HepG2 (cell line): ENCODE data around the gene WNT5B. TPM values are rescaled to one million over a fixed set of nuclear protein-coding genes. Genes with fewer than 3 reads are reported as not detected.

ENCODE experiments used
- CC2D1A ChIP-seq: sonication (generic); formaldehyde crosslinking; IDR thresholded peaks from 2 replicates; pipeline ENCODE4 v1.8.1; 2023; ENCODE audit warnings: mild to moderate bottlenecking, missing genetic modification reagents
- GABPB1 ChIP-seq: IDR thresholded peaks from 2 replicates; pipeline ENCODE4 v1.6.1; 2016; ENCODE audit warnings: mild to moderate bottlenecking, missing genetic modification reagents, moderate library complexity, missing compliant biosample characterization
- MTF1 ChIP-seq: sonication (generic); formaldehyde crosslinking; IDR thresholded peaks from 2 replicates; pipeline ENCODE4 v1.5.0; 2020; ENCODE audit warnings: missing genetic modification reagents
- MYC ChIP-seq: sonication (generic); formaldehyde crosslinking; IDR thresholded peaks from 2 replicates; pipeline ENCODE4 v1.9.0; 2021; ENCODE audit warnings: missing genetic modification reagents, borderline replicate concordance
- NCOA5 ChIP-seq: sonication (generic); formaldehyde crosslinking; IDR thresholded peaks from 2 replicates; pipeline ENCODE4 v1.4.0; 2020; ENCODE audit warnings: missing genetic modification reagents
- RARA ChIP-seq: IDR thresholded peaks from 2 replicates; pipeline ENCODE4 v1.6.1; 2016; ENCODE audit warnings: missing genetic modification reagents, missing compliant biosample characterization
- ZFP91 ChIP-seq: sonication (generic); formaldehyde crosslinking; IDR thresholded peaks from 2 replicates; pipeline ENCODE4 v1.9.0; 2022; ENCODE audit warnings: missing genetic modification reagents, mild to moderate bottlenecking, borderline replicate concordance
- ZNF713 ChIP-seq: sonication (generic); formaldehyde crosslinking; IDR thresholded peaks from 2 replicates; pipeline ENCODE4 v1.4.0; 2020; ENCODE audit warnings: mild to moderate bottlenecking, missing genetic modification reagents
- ZSCAN30 ChIP-seq: sonication (generic); formaldehyde crosslinking; IDR thresholded peaks from 2 replicates; pipeline ENCODE4 v1.5.0; 2020; ENCODE audit warnings: mild to moderate bottlenecking, missing genetic modification reagents
- polyA plus RNA-seq, 8 experiments: library from polyadenylated mRNA; depleted of rRNA in 3 of 8; stranded (reverse) in 7 of 8; unstranded in 1 of 8; fragments of >200 nt; fragmentation: Illumina TruSeq in 4 of 8; extraction: Trizol in 4 of 8; gene quantifications; 2 replicates each; pipeline versions ENCODE4 v1.2.1 to v1.2.3, GENCODE V29; 2011 to 2016; ENCODE audit warnings: low read depth in 4 of 8, missing spikeins in 1 of 8, mixed read lengths in 1 of 8; ENCODE audit not compliant: insufficient read depth in 1 of 8
- total RNA-seq, 5 experiments: library from RNA; depleted of rRNA; stranded (reverse); fragments of >200 nt; fragmentation: Illumina TruSeq; extraction: Trizol; gene quantifications; 2 replicates each; pipeline ENCODE4 v1.2.3, GENCODE V29; 2016; ENCODE audit warnings: low read depth in 1 of 5
- TF ChIP-seq, protein P1 (sequence below): sonication (generic); formaldehyde crosslinking; IDR thresholded peaks from 2 replicates; pipeline ENCODE4 v1.5.0; 2020; ENCODE audit warnings: mild to moderate bottlenecking, missing genetic modification reagents
- TF ChIP-seq, protein P2 (sequence below): sonication (generic); formaldehyde crosslinking; IDR thresholded peaks from 2 replicates; pipeline ENCODE4 v1.5.1; 2020; ENCODE audit warnings: mild to moderate bottlenecking, missing genetic modification reagents, moderate library complexity
- TF ChIP-seq, protein P3 (sequence below): sonication (generic); formaldehyde crosslinking; conservative IDR thresholded peaks from 2 replicates; pipeline ENCODE4 v1.8.0; 2022; ENCODE audit warnings: mild to moderate bottlenecking, moderate library complexity, missing genetic modification reagents
- TF ChIP-seq, protein P4 (sequence below): sonication (generic); formaldehyde crosslinking; IDR thresholded peaks from 2 replicates; pipeline ENCODE4 v1.4.0; 2020; ENCODE audit warnings: missing genetic modification reagents, borderline replicate concordance
- TF ChIP-seq, protein P5 (sequence below): sonication (generic); formaldehyde crosslinking; IDR thresholded peaks from 2 replicates; pipeline ENCODE4 v1.9.0; 2022; ENCODE audit warnings: low read depth, missing genetic modification reagents

The WNT5B gene
- total and polyA plus RNA-seq, 2 of the 13 experiments (the other 11 are each of a cell fraction or from before 2014, with no cell fraction given), result 0.04 TPM; not detected in 1

DNA sequence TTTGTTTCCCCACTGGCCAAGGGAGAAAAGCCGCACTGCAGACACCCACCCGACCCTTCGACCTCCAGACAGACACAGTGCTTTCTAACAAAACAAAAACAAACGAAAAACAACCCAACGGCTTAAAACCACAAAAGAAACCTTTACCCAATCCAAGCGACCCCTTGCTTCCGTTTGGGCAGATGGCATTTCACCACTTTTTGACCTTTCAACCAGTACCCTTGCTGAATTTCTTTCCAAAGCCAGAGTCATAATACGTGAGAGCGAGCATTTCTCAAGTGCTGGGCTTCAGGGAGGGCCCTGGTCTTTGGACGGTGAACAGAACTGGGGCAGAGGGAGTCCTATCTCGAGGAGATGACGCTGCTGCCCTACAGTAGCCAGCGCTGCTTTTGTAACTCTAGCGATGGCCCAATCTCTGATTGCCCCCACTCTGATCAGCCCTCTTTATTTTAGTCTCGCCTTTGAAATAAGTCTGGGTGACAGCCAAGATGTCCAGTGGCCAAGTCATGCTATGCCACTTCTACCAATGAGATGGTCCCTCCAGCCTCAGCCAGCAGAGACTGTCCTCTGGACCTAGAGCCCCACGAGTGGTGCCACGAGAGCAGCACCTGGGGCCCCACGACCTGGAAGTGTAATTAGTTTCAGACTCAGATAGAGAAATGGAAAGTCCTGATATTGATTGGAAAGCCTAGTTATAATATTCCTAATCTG lies 40.0 kb downstream of the WNT5B start (continued):
- TF ChIP-seq, protein P1, sequence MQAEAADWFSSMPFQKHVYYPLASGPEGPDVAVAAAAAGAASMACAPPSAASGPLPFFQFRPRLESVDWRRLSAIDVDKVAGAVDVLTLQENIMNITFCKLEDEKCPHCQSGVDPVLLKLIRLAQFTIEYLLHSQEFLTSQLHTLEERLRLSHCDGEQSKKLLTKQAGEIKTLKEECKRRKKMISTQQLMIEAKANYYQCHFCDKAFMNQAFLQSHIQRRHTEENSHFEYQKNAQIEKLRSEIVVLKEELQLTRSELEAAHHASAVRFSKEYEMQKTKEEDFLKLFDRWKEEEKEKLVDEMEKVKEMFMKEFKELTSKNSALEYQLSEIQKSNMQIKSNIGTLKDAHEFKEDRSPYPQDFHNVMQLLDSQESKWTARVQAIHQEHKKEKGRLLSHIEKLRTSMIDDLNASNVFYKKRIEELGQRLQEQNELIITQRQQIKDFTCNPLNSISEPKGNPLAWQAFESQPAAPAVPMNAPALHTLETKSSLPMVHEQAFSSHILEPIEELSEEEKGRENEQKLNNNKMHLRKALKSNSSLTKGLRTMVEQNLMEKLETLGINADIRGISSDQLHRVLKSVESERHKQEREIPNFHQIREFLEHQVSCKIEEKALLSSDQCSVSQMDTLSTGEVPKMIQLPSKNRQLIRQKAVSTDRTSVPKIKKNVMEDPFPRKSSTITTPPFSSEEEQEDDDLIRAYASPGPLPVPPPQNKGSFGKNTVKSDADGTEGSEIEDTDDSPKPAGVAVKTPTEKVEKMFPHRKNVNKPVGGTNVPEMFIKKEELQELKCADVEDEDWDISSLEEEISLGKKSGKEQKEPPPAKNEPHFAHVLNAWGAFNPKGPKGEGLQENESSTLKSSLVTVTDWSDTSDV (CRISPR knock-in tag), result no peak
- TF ChIP-seq ZFP91 (CRISPR knock-in tag) (peak; percentile 45; the same call in 1 of the 2 replicates), ZSCAN30 (0 out of 2 replicates have a peak, but pooled peaks have one; percentile 44), MTF1 (CRISPR knock-in tag) (no peak), NCOA5 (CRISPR knock-in tag) (no peak), CC2D1A (no peak), GABPB1 (CRISPR knock-in tag) (peak; percentile 48), MYC (CRISPR knock-in tag) (peak; percentile 58; the same call in 1 of the 2 replicates), RARA (CRISPR knock-in tag) (peak; percentile 100), ZNF713 (CRISPR knock-in tag) (no peak)
- TF ChIP-seq, protein P2, sequence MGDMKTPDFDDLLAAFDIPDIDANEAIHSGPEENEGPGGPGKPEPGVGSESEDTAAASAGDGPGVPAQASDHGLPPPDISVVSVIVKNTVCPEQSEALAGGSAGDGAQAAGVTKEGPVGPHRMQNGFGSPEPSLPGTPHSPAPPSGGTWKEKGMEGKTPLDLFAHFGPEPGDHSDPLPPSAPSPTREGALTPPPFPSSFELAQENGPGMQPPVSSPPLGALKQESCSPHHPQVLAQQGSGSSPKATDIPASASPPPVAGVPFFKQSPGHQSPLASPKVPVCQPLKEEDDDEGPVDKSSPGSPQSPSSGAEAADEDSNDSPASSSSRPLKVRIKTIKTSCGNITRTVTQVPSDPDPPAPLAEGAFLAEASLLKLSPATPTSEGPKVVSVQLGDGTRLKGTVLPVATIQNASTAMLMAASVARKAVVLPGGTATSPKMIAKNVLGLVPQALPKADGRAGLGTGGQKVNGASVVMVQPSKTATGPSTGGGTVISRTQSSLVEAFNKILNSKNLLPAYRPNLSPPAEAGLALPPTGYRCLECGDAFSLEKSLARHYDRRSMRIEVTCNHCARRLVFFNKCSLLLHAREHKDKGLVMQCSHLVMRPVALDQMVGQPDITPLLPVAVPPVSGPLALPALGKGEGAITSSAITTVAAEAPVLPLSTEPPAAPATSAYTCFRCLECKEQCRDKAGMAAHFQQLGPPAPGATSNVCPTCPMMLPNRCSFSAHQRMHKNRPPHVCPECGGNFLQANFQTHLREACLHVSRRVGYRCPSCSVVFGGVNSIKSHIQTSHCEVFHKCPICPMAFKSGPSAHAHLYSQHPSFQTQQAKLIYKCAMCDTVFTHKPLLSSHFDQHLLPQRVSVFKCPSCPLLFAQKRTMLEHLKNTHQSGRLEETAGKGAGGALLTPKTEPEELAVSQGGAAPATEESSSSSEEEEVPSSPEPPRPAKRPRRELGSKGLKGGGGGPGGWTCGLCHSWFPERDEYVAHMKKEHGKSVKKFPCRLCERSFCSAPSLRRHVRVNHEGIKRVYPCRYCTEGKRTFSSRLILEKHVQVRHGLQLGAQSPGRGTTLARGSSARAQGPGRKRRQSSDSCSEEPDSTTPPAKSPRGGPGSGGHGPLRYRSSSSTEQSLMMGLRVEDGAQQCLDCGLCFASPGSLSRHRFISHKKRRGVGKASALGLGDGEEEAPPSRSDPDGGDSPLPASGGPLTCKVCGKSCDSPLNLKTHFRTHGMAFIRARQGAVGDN, result peak; percentile 64
- TF ChIP-seq, protein P3, sequence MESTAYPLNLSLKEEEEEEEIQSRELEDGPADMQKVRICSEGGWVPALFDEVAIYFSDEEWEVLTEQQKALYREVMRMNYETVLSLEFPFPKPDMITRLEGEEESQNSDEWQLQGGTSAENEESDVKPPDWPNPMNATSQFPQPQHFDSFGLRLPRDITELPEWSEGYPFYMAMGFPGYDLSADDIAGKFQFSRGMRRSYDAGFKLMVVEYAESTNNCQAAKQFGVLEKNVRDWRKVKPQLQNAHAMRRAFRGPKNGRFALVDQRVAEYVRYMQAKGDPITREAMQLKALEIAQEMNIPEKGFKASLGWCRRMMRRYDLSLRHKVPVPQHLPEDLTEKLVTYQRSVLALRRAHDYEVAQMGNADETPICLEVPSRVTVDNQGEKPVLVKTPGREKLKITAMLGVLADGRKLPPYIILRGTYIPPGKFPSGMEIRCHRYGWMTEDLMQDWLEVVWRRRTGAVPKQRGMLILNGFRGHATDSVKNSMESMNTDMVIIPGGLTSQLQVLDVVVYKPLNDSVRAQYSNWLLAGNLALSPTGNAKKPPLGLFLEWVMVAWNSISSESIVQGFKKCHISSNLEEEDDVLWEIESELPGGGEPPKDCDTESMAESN, result 0 out of 2 replicates have a peak, but pooled peaks have one; percentile 60
- TF ChIP-seq, protein P4, sequence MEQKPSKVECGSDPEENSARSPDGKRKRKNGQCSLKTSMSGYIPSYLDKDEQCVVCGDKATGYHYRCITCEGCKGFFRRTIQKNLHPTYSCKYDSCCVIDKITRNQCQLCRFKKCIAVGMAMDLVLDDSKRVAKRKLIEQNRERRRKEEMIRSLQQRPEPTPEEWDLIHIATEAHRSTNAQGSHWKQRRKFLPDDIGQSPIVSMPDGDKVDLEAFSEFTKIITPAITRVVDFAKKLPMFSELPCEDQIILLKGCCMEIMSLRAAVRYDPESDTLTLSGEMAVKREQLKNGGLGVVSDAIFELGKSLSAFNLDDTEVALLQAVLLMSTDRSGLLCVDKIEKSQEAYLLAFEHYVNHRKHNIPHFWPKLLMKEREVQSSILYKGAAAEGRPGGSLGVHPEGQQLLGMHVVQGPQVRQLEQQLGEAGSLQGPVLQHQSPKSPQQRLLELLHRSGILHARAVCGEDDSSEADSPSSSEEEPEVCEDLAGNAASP (CRISPR knock-in tag), result peak; percentile 37; the same call in 1 of the 2 replicates
- TF ChIP-seq, protein P5, sequence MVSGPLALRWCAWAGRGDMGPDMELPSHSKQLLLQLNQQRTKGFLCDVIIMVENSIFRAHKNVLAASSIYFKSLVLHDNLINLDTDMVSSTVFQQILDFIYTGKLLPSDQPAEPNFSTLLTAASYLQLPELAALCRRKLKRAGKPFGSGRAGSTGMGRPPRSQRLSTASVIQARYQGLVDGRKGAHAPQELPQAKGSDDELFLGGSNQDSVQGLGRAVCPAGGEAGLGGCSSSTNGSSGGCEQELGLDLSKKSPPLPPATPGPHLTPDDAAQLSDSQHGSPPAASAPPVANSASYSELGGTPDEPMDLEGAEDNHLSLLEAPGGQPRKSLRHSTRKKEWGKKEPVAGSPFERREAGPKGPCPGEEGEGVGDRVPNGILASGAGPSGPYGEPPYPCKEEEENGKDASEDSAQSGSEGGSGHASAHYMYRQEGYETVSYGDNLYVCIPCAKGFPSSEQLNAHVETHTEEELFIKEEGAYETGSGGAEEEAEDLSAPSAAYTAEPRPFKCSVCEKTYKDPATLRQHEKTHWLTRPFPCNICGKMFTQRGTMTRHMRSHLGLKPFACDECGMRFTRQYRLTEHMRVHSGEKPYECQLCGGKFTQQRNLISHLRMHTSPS, result peak; percentile 80; the same call in 1 of the 2 replicates
